Transverse colon (tissue), 3 donors: ENCODE data around the gene RHOB.

Experiments used
- POLR2A ChIP-seq: fragments of 450-650 bp; IDR thresholded peaks from one replicate; pipeline ENCODE4 v1.6.1; 2016; ENCODE audit warnings: antibody characterized with exemption, mild to moderate bottlenecking, moderate library complexity
- TF ChIP-seq, protein P1 (sequence below), 5 experiments: fragments of 200-600 bp in 3 of 5; fragments of 450-650 bp in 2 of 5; sonication (generic) in 3 of 5; IDR thresholded peaks; 1 replicate in 2 of 5; 2 replicates in 3 of 5; pipeline ENCODE4 v1.5.1; 2016 to 2017; ENCODE audit warnings: antibody characterized with exemption in 5 of 5, inconsistent platforms in 3 of 5, mild to moderate bottlenecking in 2 of 5, moderate library complexity in 1 of 5

DNA sequence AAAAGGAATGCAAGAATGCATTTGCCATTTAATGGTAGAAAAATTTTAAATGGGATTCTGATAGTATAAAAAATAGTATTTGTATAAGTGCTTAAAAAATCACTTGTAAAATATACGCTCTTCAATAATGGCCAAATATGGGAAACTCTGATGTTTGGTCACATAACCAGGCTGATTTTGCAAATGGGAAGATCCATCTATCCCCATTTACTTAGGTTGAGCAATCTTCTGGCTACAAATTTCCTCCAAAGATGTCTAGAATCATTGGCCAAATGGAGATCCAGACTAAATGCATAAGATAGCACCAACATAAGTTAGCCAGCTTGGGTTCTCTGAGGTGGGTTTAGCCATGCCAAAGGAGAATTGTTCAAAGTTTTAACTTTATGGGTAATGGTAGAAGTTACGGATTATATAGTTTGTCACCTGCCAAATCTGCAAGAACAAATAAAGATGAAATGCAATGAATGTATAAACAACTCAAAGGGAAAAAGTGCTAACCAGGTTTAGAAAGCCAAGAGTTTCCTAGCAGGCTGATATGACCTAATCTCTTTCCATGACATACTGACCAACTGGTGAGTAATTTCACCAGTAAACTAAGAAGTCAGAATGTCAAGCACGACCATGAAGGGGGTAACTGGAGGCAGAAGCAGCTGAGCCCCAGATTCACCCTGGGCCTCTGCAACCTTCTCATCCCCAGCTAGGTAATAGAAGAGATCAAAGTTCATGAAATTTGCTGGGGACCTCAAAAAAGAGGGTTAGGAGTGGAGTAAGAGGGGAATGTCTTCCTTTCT lies 10.0 kb downstream of the RHOB start:
- TF ChIP-seq, protein P1, sequence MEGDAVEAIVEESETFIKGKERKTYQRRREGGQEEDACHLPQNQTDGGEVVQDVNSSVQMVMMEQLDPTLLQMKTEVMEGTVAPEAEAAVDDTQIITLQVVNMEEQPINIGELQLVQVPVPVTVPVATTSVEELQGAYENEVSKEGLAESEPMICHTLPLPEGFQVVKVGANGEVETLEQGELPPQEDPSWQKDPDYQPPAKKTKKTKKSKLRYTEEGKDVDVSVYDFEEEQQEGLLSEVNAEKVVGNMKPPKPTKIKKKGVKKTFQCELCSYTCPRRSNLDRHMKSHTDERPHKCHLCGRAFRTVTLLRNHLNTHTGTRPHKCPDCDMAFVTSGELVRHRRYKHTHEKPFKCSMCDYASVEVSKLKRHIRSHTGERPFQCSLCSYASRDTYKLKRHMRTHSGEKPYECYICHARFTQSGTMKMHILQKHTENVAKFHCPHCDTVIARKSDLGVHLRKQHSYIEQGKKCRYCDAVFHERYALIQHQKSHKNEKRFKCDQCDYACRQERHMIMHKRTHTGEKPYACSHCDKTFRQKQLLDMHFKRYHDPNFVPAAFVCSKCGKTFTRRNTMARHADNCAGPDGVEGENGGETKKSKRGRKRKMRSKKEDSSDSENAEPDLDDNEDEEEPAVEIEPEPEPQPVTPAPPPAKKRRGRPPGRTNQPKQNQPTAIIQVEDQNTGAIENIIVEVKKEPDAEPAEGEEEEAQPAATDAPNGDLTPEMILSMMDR (IDR thresholded peaks at IDR 0.05) = no peak
- no peak for TF ChIP-seq POLR2A
